Ishikawa (cell line): Measurements from ENCODE around the gene MAGI2.

ENCODE experiments used
- CEBPB ChIP-seq: IDR thresholded peaks from 2 replicates; pipeline ENCODE4 v1.6.1; 2012
- CREB1 ChIP-seq: IDR thresholded peaks from 2 replicates; pipeline ENCODE4 v1.6.1; 2012; ENCODE audit warnings: low read depth
- EGR1 ChIP-seq: IDR thresholded peaks from 2 replicates; pipeline ENCODE4 v1.6.1; 2012
- EP300 ChIP-seq: IDR thresholded peaks from 2 replicates; pipeline ENCODE4 v1.6.1; 2012; ENCODE audit warnings: borderline replicate concordance
- FOXM1 ChIP-seq: IDR thresholded peaks from 2 replicates; pipeline ENCODE4 v1.6.1; 2012; ENCODE audit warnings: low read depth, borderline replicate concordance
- NFIC ChIP-seq: IDR thresholded peaks from 2 replicates; pipeline ENCODE4 v1.6.1; 2012
- RAD21 ChIP-seq: IDR thresholded peaks from 2 replicates; pipeline ENCODE4 v1.6.1; 2012; ENCODE audit warnings: low read depth
- TAF1 ChIP-seq: IDR thresholded peaks from 2 replicates; pipeline ENCODE4 v1.6.1; 2012; ENCODE audit warnings: low read depth, mild to moderate bottlenecking
- TCF12 ChIP-seq: IDR thresholded peaks from 2 replicates; pipeline ENCODE4 v1.6.1; 2012; ENCODE audit warnings: low read depth
- TEAD4 ChIP-seq: IDR thresholded peaks from 2 replicates; pipeline ENCODE4 v1.6.1; 2012
- YY1 ChIP-seq: IDR thresholded peaks from 2 replicates; pipeline ENCODE4 v1.6.1; 2012; ENCODE audit warnings: low read depth
- ZBTB7A ChIP-seq: IDR thresholded peaks from 2 replicates; pipeline ENCODE4 v1.6.1; 2012; ENCODE audit warnings: low read depth
- TF ChIP-seq, protein P1 (sequence below): IDR thresholded peaks from 2 replicates; pipeline ENCODE4 v1.6.1; 2012
- TF ChIP-seq, protein P2 (sequence below): IDR thresholded peaks from 2 replicates; pipeline ENCODE4 v1.6.1; 2012; ENCODE audit warnings: low read depth, mild to moderate bottlenecking
- TF ChIP-seq, protein P3 (sequence below): IDR thresholded peaks from 2 replicates; pipeline ENCODE4 v1.6.1; 2012

Gene MAGI2

DNA sequence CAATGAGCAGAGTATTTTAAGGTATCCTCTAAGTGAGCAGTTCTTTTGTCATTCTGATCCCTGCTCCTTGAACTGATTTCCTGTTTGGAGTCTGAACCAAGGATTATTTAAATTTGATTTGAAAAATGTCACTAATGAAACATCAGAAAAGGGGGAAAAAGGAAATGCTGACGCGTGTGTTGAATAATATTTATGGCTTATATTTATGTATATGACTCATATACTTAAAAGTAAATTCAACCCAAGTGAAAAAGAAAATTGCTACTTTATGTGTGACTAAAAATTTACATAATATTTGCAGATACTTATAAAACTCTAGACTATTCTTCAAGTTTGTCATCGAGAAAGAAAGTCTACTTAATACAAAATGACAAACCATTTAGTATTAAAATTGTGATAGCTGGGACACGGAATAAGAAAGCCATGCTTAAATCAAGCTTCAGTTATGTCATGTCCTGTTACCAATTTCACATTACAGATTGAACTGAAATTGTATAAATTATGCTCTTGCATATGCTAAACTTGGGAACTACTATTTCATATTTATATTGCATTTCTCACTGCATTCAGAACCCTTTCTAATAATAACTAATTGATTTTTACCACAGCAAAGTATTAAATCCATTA, 649.9 kb downstream of the MAGI2 start:
- TF ChIP-seq TAF1 (no peak), EGR1 (no peak), ZBTB7A (no peak), CREB1 (no peak), TCF12 (no peak), TEAD4 (no peak)
- TF ChIP-seq, protein P1, sequence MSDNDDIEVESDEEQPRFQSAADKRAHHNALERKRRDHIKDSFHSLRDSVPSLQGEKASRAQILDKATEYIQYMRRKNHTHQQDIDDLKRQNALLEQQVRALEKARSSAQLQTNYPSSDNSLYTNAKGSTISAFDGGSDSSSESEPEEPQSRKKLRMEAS: no peak
- TF ChIP-seq, protein P2, sequence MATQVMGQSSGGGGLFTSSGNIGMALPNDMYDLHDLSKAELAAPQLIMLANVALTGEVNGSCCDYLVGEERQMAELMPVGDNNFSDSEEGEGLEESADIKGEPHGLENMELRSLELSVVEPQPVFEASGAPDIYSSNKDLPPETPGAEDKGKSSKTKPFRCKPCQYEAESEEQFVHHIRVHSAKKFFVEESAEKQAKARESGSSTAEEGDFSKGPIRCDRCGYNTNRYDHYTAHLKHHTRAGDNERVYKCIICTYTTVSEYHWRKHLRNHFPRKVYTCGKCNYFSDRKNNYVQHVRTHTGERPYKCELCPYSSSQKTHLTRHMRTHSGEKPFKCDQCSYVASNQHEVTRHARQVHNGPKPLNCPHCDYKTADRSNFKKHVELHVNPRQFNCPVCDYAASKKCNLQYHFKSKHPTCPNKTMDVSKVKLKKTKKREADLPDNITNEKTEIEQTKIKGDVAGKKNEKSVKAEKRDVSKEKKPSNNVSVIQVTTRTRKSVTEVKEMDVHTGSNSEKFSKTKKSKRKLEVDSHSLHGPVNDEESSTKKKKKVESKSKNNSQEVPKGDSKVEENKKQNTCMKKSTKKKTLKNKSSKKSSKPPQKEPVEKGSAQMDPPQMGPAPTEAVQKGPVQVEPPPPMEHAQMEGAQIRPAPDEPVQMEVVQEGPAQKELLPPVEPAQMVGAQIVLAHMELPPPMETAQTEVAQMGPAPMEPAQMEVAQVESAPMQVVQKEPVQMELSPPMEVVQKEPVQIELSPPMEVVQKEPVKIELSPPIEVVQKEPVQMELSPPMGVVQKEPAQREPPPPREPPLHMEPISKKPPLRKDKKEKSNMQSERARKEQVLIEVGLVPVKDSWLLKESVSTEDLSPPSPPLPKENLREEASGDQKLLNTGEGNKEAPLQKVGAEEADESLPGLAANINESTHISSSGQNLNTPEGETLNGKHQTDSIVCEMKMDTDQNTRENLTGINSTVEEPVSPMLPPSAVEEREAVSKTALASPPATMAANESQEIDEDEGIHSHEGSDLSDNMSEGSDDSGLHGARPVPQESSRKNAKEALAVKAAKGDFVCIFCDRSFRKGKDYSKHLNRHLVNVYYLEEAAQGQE: no peak
- TF ChIP-seq, protein P3, sequence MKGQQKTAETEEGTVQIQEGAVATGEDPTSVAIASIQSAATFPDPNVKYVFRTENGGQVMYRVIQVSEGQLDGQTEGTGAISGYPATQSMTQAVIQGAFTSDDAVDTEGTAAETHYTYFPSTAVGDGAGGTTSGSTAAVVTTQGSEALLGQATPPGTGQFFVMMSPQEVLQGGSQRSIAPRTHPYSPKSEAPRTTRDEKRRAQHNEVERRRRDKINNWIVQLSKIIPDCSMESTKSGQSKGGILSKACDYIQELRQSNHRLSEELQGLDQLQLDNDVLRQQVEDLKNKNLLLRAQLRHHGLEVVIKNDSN: no peak

DNA sequence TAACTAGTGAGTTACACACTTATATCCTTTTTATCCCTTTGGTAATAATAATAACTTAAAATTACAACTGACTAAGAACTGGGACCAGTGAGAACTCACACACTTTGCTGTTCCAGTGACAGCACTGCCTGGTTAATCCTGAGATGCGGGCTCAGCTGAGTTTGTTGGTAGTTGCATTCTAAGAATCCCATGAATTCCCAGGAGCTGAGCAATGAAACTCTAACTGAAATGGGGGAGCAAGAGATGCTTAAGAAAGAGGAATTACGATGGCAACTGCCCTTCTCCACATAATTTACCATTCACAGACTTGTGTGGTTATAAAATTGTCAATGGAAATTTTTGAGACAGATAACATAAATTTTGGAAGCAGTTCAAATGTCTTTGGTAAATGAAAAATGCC, 659.4 kb downstream of the MAGI2 start:
- TF ChIP-seq RAD21 (no peak), EGR1 (no peak), TAF1 (no peak), ZBTB7A (no peak), NFIC (no peak), FOXM1 (no peak), CEBPB (no peak), CREB1 (no peak), TEAD4 (no peak), EP300 (no peak)
- TF ChIP-seq, protein P3: no peak
- TF ChIP-seq, protein P1: no peak
- TF ChIP-seq, protein P2: no peak

DNA sequence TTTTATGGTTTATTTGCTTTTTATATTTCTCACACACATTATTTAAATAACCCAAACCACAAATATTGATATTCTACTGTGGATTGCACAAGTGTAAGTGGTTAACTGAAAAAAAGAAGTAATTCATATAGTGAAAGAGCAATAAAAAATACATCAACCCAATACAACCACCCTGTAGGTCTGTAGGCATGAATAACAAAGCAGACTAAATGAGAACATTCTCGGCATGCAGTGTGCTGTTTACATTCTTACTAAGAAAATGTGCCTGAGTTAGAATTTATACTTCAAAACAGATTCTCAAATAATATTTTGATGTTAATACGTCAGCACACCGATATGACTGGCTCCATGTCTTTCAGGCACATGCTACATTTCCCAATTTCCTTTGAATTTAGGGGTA, 660.8 kb downstream of the MAGI2 start:
- TF ChIP-seq ZBTB7A (no peak), EP300 (no peak), EGR1 (no peak), NFIC (no peak), TEAD4 (no peak), TAF1 (no peak), YY1 (no peak), CEBPB (no peak), FOXM1 (no peak), RAD21 (no peak), TCF12 (no peak), CREB1 (no peak)
- TF ChIP-seq, protein P2: no peak
- TF ChIP-seq, protein P3: no peak
- TF ChIP-seq, protein P1: no peak

DNA sequence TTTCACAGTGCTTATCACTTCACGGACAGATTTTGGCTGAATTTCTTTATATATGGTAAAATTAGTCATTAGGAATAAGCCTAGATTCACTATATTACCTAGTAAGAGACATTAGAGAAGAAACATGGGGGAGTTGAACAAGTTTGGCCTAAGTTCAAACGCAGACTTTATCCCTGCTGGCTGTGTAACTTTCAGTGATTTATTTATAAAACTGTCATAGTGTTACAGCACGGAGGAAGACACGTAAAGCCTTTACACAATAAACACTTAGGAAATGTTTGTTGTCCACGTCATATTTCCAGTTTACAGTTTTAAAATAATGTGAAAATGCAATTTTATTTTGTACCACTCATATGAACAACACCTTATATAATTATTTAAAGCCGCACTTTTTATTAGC, 661.5 kb downstream of the MAGI2 start:
- no peak for TF ChIP-seq TAF1
- no peak for TF ChIP-seq FOXM1
- TF ChIP-seq, protein P2: no peak
- TF ChIP-seq ZBTB7A: no peak
- no peak for TF ChIP-seq CREB1
- no peak for TF ChIP-seq TCF12
- TF ChIP-seq, protein P3: no peak
- TF ChIP-seq EP300: no peak
- TF ChIP-seq CEBPB: no peak
